ENCODE data around the gene TRIM25. TPM values are rescaled to one million over a fixed set of nuclear protein-coding genes. Genes with fewer than 3 reads are reported as not detected.

Gene TRIM25
- total RNA-seq, 1 donor from 2014 or later, result 105 TPM

DNA sequence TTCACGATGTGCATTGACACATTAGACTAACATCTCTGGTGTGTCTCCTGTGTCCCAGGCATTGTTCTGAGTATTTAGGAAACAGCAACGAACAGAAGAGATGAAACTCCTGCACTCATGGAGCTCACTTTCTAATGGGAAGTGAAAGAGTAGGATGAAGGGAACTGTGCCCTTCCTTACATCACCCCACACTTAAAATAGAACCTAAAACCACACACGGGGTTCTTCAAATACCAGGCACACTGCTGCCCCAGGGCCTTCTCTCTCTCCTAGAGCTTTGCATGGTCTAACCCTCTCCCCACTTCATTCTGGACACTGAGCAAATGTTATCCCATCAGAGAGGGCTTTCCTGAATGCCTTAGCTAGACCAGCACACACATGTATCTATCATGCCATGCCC is 33.7 kb downstream of the TRIM25 start:
- DNase-seq (ENCODE audit: low read depth) (no peak), FAIRE-seq (no peak)
- H2AFZ ChIP-seq (ENCODE audit: low read depth, low read length), result no peak overlapping the region
- no peaks in the 10 kb centered on the region for H3K79me2 ChIP-seq (ENCODE audit: insufficient read depth, low read length)
- H3K27ac Mint-ChIP-seq (ENCODE audit: unreplicated experiment), result no peak overlapping the region
- H3K4me1 ChIP-seq (ENCODE audit: insufficient read depth, low read length), result no peaks in the 10 kb centered on the region
- H4K20me1 ChIP-seq (ENCODE audit: insufficient read depth, low read length), result no peaks in the 10 kb centered on the region
- peaks cover 3% of the 10 kb centered on the region for H3K4me1 Mint-ChIP-seq (ENCODE audit: low read depth, unreplicated experiment)
- no peak overlapping the region for H3K4me3 ChIP-seq (ENCODE audit: insufficient read depth, low read depth, low read length)
- H3K27ac ChIP-seq (ENCODE audit: low read depth, low read length), result no peak overlapping the region
- no peaks in the 10 kb centered on the region for H3K9me3 Mint-ChIP-seq (ENCODE audit: unreplicated experiment)
- no peaks in the 10 kb centered on the region for H3K9me3 ChIP-seq (ENCODE audit: insufficient read depth, low read depth, low read length)
- no peak overlapping the region for H3K9ac ChIP-seq (ENCODE audit: low read length)
- peaks cover 2% of the 10 kb centered on the region for H3K36me3 Mint-ChIP-seq (ENCODE audit: low read depth, unreplicated experiment)
- no peaks in the 10 kb centered on the region for H3K27me3 ChIP-seq (ENCODE audit: insufficient read depth, low read length)
- no peaks in the 10 kb centered on the region for H3K36me3 ChIP-seq (ENCODE audit: insufficient read depth, low read length)
- no peak overlapping the region for H3K4me3 Mint-ChIP-seq (ENCODE audit: unreplicated experiment)
- H3K4me2 ChIP-seq (ENCODE audit: low read length), result no peak overlapping the region
- TF ChIP-seq, protein P1, sequence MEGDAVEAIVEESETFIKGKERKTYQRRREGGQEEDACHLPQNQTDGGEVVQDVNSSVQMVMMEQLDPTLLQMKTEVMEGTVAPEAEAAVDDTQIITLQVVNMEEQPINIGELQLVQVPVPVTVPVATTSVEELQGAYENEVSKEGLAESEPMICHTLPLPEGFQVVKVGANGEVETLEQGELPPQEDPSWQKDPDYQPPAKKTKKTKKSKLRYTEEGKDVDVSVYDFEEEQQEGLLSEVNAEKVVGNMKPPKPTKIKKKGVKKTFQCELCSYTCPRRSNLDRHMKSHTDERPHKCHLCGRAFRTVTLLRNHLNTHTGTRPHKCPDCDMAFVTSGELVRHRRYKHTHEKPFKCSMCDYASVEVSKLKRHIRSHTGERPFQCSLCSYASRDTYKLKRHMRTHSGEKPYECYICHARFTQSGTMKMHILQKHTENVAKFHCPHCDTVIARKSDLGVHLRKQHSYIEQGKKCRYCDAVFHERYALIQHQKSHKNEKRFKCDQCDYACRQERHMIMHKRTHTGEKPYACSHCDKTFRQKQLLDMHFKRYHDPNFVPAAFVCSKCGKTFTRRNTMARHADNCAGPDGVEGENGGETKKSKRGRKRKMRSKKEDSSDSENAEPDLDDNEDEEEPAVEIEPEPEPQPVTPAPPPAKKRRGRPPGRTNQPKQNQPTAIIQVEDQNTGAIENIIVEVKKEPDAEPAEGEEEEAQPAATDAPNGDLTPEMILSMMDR (IDR thresholded peaks at IDR 0.05; ENCODE audit: insufficient read depth, low read depth, low read length), result no peak
- no peak for TF ChIP-seq EZH2 (IDR thresholded peaks at IDR 0.05; ENCODE audit: insufficient read depth, low read length)
- peaks cover 3% of the 10 kb centered on the region for H3K27me3 Mint-ChIP-seq (ENCODE audit: low read depth, unreplicated experiment)

DNA sequence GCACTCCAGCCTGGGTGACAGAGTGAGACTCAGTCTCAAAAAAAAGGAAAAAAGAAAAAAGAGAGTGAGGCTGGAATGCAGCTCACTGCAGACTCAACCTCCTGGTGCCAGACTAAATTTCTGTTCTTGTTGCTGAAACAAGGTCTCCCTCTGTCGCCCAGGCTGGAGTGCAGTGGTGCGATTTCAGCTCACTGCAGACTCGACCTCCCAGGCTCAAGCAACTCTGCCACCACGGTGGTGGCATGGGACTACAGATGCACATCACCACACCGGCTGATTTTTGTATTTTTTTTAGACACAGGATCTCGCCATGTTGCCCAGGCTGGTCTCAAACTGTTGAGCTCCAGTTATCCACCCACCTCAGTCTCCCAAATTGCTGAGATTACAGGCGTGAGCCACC is 34.6 kb downstream of the TRIM25 start:
- TF ChIP-seq, protein P1 (IDR thresholded peaks at IDR 0.05; ENCODE audit: insufficient read depth, low read depth, low read length), result no peak
- TF ChIP-seq EZH2 (IDR thresholded peaks at IDR 0.05; ENCODE audit: insufficient read depth, low read length), result no peak
- DNase-seq (ENCODE audit: low read depth) (no peak), FAIRE-seq (no peak)
- peaks cover 3% of the 10 kb centered on the region for H3K27me3 Mint-ChIP-seq (ENCODE audit: low read depth, unreplicated experiment)
- Histone ChIP-seq H3K27ac (ENCODE audit: low read depth, low read length) (no peak overlapping the region), H3K4me2 (ENCODE audit: low read length) (no peak overlapping the region), H4K20me1 (ENCODE audit: insufficient read depth, low read length) (no peaks in the 10 kb centered on the region), H3K36me3 (ENCODE audit: insufficient read depth, low read length) (no peaks in the 10 kb centered on the region), H3K4me3 (ENCODE audit: insufficient read depth, low read depth, low read length) (no peak overlapping the region), H3K9me3 (ENCODE audit: insufficient read depth, low read depth, low read length) (no peaks in the 10 kb centered on the region), H3K79me2 (ENCODE audit: insufficient read depth, low read length) (no peaks in the 10 kb centered on the region), H3K4me1 (ENCODE audit: insufficient read depth, low read length) (no peaks in the 10 kb centered on the region), H2AFZ (ENCODE audit: low read depth, low read length) (no peak overlapping the region), H3K27me3 (ENCODE audit: insufficient read depth, low read length) (no peaks in the 10 kb centered on the region), H3K9ac (ENCODE audit: low read length) (no peak overlapping the region)
- H3K27ac Mint-ChIP-seq (ENCODE audit: unreplicated experiment), result no peak overlapping the region
- peaks cover 2% of the 10 kb centered on the region for H3K36me3 Mint-ChIP-seq (ENCODE audit: low read depth, unreplicated experiment)
- H3K9me3 Mint-ChIP-seq (ENCODE audit: unreplicated experiment), result no peaks in the 10 kb centered on the region
- peaks cover 3% of the 10 kb centered on the region for H3K4me1 Mint-ChIP-seq (ENCODE audit: low read depth, unreplicated experiment)
- no peak overlapping the region for H3K4me3 Mint-ChIP-seq (ENCODE audit: unreplicated experiment)

- FAIRE-seq, result no peak
- Histone ChIP-seq H3K9ac (ENCODE audit: low read length) (no peak overlapping the region), H3K9me3 (ENCODE audit: insufficient read depth, low read depth, low read length) (no peaks in the 10 kb centered on the region), H3K4me3 (ENCODE audit: insufficient read depth, low read depth, low read length) (no peak overlapping the region), H3K36me3 (ENCODE audit: insufficient read depth, low read length) (no peaks in the 10 kb centered on the region), H2AFZ (ENCODE audit: low read depth, low read length) (no peak overlapping the region), H3K27ac (ENCODE audit: low read depth, low read length) (no peak overlapping the region), H3K79me2 (ENCODE audit: insufficient read depth, low read length) (no peaks in the 10 kb centered on the region), H3K4me1 (ENCODE audit: insufficient read depth, low read length) (no peaks in the 10 kb centered on the region), H3K27me3 (ENCODE audit: insufficient read depth, low read length) (no peaks in the 10 kb centered on the region), H4K20me1 (ENCODE audit: insufficient read depth, low read length) (no peaks in the 10 kb centered on the region), H3K4me2 (ENCODE audit: low read length) (no peak overlapping the region)
- Mint-ChIP-seq H3K27me3 (ENCODE audit: low read depth, unreplicated experiment) (peaks cover 3% of the 10 kb centered on the region), H3K4me1 (ENCODE audit: low read depth, unreplicated experiment) (peaks cover 3% of the 10 kb centered on the region), H3K36me3 (ENCODE audit: low read depth, unreplicated experiment) (peaks cover 2% of the 10 kb centered on the region), H3K4me3 (ENCODE audit: unreplicated experiment) (no peak overlapping the region), H3K9me3 (ENCODE audit: unreplicated experiment) (no peaks in the 10 kb centered on the region), H3K27ac (ENCODE audit: unreplicated experiment) (no peak overlapping the region)
- no peak for DNase-seq (ENCODE audit: low read depth)
- TF ChIP-seq, protein P1 (IDR thresholded peaks at IDR 0.05; ENCODE audit: insufficient read depth, low read depth, low read length), result no peak
- TF ChIP-seq EZH2 (IDR thresholded peaks at IDR 0.05; ENCODE audit: insufficient read depth, low read length), result no peak
These were observed 37.1 kb downstream of the TRIM25 start for GRCh38 chr17:56876766-56877179.

Measured in astrocyte (in vitro differentiated cells and primary cell).